Stimulated activated CD4-positive, alpha-beta T cell treated with anti-CD3 and anti-CD28 coated beads, Interleukin-2, amount 100 ng/mL, for 4 hours (primary cell): Measurements from ENCODE around the gene NFYB.
"Not testable (repeated sequence)": the region's sequence is repeated elsewhere in the genome, so short reads cannot be mapped to it uniquely, and the experiment has no call there.

Experiments
- DNase-seq: peaks from one replicate; pipeline ENCODE4 v3.0.0-alpha.2; 2020; ENCODE audit warnings: low read depth

The NFYB gene

GRCh38 chr12:104114834-104115586 is 23.0 kb downstream of the NFYB start:
- not testable (repeated sequence) for DNase-seq

DNA sequence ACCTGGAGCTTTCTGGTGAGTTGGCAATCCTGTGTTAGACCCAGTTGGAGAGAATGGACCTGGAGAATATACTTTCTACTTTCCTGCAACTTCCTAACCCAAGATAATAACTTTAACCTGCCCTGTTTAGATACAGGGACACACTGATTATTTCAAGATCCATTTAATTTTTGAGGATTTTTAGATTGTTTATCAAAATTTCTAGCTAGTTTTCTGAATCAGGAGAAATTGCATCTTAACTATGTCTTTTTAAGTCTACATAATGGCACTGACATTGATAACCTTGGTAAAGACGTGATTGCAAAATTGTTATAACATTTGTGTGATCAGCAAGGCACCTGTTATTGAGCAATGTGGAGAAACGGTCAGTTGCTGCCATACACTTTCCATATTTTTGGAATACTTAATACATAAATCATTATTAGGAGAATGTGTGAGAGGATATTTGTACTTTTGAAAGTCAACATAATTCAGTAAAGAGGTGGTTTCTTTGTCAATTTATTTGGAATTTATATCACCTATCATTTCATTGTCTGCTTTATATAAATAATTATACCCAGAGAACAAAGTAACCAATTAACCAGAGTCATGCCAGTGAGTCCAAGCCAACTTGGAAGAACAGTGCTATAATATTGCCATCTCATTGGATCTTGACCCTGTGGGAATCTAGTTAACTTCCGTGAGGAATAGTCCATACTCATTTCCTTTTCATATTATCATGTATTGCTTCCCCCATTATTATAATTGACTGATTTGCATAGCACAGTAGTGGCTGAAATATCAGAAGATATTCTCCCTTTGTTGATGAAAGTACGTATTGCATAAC is 28.4 kb downstream of the NFYB start:
- DNase-seq, result no peak

DNA sequence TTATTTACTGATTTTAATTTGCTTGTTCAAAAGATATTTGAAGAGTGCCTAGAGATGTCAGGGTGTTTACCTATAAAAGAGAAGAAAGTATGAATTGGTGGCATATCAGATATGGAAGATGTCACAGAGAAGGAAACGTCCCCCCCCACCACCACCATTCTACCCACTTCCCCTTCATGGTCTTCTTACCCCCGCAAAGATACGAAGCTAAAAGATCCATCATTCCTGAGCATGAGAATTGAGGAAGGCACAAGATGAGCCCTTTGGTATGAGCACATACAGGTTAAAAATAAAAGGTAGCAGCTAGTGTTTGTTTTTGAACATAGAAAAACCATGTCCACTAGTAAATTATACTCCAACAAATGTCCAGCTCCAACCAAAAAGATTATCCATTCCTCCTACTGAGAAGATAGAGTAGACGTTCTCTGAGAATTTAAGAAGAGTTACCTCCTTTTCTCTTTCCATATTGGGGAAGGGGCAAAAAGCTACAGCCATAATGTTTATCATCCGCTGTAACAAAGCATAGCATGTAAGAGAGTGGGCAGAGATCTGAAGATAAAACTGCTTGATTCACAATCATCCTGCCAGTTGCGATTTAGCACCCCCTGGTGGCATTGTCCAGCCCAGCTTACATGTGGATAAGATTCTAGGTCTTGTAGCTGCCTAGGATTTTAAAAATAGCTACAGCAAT is 29.1 kb downstream of the NFYB start:
- DNase-seq, result peak; percentile 79

- DNase-seq, result no peak
Observed at GRCh38 chr12:104106965-104107364, 31.0 kb downstream of the NFYB start.

- no peak for DNase-seq
Observed at GRCh38 chr12:104105461-104105860, 32.5 kb downstream of the NFYB start.

DNA sequence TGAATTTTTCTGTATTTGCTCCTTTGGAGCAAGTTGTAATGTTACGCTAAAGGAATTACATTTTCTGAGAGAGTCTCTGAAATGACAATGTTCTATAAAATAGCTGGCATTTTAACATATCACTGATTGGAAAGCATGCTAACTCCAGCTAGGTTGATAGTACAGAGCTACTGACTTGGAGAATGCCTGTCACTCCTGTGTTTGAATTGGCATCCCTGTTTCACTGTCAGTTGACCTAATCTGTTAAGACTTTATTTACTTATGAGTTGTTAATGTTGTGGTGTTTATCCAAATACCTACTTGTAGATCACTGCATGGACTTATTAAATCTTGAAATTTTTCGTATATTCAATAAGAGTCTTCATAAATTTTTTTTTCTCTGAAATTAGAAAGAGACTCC is 40.1 kb downstream of the NFYB start:
- DNase-seq, result no peak

DNA sequence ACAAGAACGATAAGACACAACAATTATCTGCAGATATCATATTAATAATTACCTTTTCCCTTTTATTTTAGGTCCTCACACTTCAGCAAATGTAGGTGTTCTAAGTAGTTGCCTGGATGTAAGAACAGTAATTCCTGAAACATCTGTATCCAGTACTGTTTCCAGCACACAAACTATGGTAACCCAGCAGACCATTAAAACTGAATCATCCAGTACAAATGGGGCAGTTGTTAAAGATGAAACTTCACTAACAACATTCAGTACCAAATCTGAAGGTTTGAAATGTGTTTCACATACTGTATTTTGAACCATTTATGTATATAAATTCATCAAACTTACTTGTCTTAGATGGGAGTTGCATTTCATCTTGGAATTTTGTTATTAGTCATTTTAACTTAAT is 42.7 kb downstream of the NFYB start:
- DNase-seq, result no peak

DNA sequence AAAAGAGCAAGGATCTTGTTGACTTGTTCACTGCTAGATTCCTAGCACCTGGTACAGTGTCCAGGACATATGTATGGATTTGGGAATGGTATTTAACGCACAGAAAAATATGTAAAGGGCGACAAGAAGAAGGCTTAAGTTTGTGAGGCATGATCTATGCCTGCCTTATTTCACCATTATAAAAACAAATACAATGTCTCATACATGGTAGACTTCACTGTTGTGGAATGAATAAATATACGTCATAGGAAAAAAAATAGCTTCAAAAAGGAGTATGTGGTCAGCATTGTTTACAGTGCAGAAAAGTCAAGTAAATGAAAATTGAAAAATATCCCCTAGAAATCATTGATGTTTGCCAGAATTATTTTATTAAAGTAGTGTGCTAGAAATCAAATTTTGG is 43.7 kb downstream of the NFYB start:
- DNase-seq, result no peak

- no peak for DNase-seq
Observed at GRCh38 chr12:104091136-104091535, 46.9 kb downstream of the NFYB start.

DNA sequence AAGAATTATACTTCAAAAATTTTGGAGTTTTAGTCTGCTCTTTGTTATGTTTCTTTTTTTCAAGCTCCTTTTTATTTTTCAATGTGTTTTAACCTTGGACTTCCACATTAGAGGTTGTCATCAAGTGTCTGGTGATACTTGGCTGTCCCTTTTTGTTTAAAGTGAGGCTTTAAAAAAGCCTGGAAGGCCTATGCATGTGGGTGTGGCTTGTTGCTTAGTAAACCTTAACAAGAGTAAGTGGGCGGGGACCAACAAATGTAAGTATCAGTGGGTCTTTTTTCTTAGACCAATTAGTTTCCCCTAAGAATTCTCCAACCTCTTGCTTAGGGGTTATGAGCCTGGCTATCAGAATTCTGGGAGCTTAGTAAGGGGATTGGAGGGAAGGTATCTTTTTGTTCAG is 47.3 kb downstream of the NFYB start:
- no peak for DNase-seq

DNA sequence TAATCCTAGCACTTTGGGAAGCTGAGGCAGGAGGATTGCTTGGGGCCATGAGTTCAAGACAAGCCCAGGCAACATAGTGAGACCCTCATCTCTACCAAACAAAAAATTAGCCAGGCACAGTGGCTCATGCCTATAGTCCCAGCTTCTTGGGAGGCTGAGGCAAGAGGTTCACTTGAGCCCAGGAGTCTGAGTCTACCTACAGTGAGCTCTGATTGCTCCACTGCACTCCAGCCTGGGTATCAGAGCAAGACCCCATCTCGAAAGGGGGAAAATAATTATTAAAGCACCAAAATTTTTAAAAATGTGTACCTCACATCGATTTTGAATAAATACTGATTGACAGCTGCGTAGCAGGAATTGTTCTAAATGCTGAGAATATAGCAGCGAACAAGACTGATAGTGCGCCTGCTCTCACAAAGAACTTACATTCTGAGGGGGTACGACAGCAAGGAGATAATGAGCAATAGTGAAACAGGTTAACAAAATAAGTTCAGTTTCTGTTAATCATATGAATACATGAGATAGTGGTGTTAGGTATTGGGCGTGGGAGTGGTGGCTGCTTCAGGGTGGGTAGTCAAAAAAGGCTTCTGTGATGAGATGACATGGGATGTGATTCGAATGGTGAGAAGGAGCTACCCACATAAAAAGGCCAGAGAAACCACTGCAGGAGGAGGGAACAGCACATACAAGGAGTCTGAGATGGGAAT is 54.1 kb downstream of the NFYB start:
- no peak for DNase-seq

GRCh38 chr12:104080764-104081163 is 57.2 kb downstream of the NFYB start:
- DNase-seq, result no peak

GRCh38 chr12:104079024-104079423 is 59.0 kb downstream of the NFYB start:
- no peak for DNase-seq

- no peak for DNase-seq
Observed at GRCh38 chr12:104073699-104074098, 64.3 kb downstream of the NFYB start.

DNA sequence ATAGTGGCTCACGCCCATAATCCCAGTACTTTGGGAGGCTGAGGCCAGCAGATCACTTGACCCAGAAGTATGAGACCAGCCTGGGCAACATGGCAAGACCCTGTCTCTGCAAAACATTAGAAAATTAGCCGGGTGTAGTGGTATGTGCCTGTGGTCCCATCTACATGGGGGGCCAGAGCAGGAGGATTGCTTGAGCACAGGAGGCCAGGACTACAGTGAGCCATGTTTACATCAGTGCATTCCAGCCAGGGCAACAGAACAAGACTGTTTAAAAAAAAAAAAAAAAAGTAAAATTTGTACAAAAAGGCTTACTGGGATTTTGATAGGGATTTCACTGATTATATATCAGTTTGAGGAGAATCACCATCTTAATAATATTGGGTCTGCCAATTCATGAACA is 65.9 kb downstream of the NFYB start:
- DNase-seq, result no peak
